Heart left ventricle (tissue), 13 donors: Measurements from ENCODE around the gene CERKL.

Experiments
- POLR2A ChIP-seq, 2 donors: fragments of 450-650 bp; IDR thresholded peaks; one replicate each; pipeline ENCODE4 v1.6.1; 2017; ENCODE audit warnings: antibody characterized with exemption in 2 of 2, mild to moderate bottlenecking in 2 of 2, moderate library complexity in 2 of 2
- TF ChIP-seq, protein P1 (sequence below), 12 donors: fragments of 200-600 bp; sonication (generic) in 4 of 12; IDR thresholded peaks; one replicate each; pipeline versions ENCODE4 v1.5.0 to v1.8.0; 2018 to 2022; ENCODE audit warnings: antibody characterized with exemption in 12 of 12, mild to moderate bottlenecking in 5 of 12
- donor health status: ischemic (EF 13 %, LVEDD 7.1; RV severe dilation, severe dysfunction).
- donor health status: DM: no; HTN: yes; CAD: no.
- donor health status: DM: no; HTN: no; CAD: no.
- donor health status: ischemic (EF 25% LVEDD 6.9; RV normal size, moderate dysfunction).
- donor health status: ischemic (EF 25% LVEDD 5.7; RV mildly dilated, moderate dysfunction).
- donor health status: ischemic (EF 35%, LVEDD 5.7; RV mildly dilated, moderate dysfunction).
- donor health status: nonischemic (EF 11% LVEDD 7.7; RV severe dilation, severe dysfunction).
- donor health status: DM: yes; HTN: yes; CAD: no.
- donor health status: PGD.
- donor health status: ischemic (EF 29% LVEDD 5.4; RV normal size, mild dysfunction).
- donor health status: nonischemic (EF 23%, LVEDD 6.1; RV moderate dilation, normal function).

- TF ChIP-seq POLR2A (IDR thresholded peaks at IDR 0.05) = no peak
- TF ChIP-seq, protein P1, sequence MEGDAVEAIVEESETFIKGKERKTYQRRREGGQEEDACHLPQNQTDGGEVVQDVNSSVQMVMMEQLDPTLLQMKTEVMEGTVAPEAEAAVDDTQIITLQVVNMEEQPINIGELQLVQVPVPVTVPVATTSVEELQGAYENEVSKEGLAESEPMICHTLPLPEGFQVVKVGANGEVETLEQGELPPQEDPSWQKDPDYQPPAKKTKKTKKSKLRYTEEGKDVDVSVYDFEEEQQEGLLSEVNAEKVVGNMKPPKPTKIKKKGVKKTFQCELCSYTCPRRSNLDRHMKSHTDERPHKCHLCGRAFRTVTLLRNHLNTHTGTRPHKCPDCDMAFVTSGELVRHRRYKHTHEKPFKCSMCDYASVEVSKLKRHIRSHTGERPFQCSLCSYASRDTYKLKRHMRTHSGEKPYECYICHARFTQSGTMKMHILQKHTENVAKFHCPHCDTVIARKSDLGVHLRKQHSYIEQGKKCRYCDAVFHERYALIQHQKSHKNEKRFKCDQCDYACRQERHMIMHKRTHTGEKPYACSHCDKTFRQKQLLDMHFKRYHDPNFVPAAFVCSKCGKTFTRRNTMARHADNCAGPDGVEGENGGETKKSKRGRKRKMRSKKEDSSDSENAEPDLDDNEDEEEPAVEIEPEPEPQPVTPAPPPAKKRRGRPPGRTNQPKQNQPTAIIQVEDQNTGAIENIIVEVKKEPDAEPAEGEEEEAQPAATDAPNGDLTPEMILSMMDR (IDR thresholded peaks at IDR 0.05) = no peak
Measured at GRCh38 chr2:181607629-181608590, 49.0 kb downstream of the CERKL start.
